GM18526 (cell line): ENCODE results near the gene ARF5.
A peak's percentile ranks its signal among the peaks of the same experiment; 100 is the strongest.

ENCODE experiments used
- POLR2A ChIP-seq: IDR thresholded peaks from 3 replicates; pipeline ENCODE4 v1.6.1; 2011; ENCODE audit not compliant: insufficient read length; ENCODE audit errors: extremely low read depth

Gene ARF5

GRCh38 chr7:127588019-127588696, at the start of gene ARF5:
Gene ARF5, plus strand, starts transcription at chr7:127588411. Its CDS starts 88 bp downstream, at chr7:127588499.
- peak; percentile 71 for TF ChIP-seq POLR2A

- TF ChIP-seq POLR2A: no peak
These were observed 49.1 kb upstream of the ARF5 start for GRCh38 chr7:127539116-127539515.

GRCh38 chr7:127541548-127541947, 46.7 kb upstream of the ARF5 start:
- no peak for TF ChIP-seq POLR2A

GRCh38 chr7:127546313-127546712, 41.9 kb upstream of the ARF5 start:
- no peak for TF ChIP-seq POLR2A

GRCh38 chr7:127550247-127550646, 38.0 kb upstream of the ARF5 start:
- no peak for TF ChIP-seq POLR2A

GRCh38 chr7:127551941-127552340, 36.3 kb upstream of the ARF5 start:
- no peak for TF ChIP-seq POLR2A

GRCh38 chr7:127556404-127556803, 31.8 kb upstream of the ARF5 start:
- no peak for TF ChIP-seq POLR2A

- no peak for TF ChIP-seq POLR2A
These were observed 30.4 kb upstream of the ARF5 start for GRCh38 chr7:127557803-127558202.

GRCh38 chr7:127566242-127566641, 22.0 kb upstream of the ARF5 start:
- TF ChIP-seq POLR2A: no peak

- no peak for TF ChIP-seq POLR2A
These were observed 16.3 kb upstream of the ARF5 start for GRCh38 chr7:127571741-127572505.

GRCh38 chr7:127578036-127578684, 10.1 kb upstream of the ARF5 start:
- no peak for TF ChIP-seq POLR2A

GRCh38 chr7:127578711-127579275, 9.4 kb upstream of the ARF5 start:
- no peak for TF ChIP-seq POLR2A

- TF ChIP-seq POLR2A: no peak
These were observed 7.6 kb upstream of the ARF5 start for GRCh38 chr7:127580612-127581011.

- no peak for TF ChIP-seq POLR2A
These were observed 6.5 kb upstream of the ARF5 start for GRCh38 chr7:127581716-127582115.

GRCh38 chr7:127582361-127582760, 5.8 kb upstream of the ARF5 start:
- TF ChIP-seq POLR2A: no peak

- TF ChIP-seq POLR2A: no peak
These were observed 3.6 kb upstream of the ARF5 start for GRCh38 chr7:127584648-127585043.
